Lower leg skin (tissue), 3 donors: Measurements from ENCODE around the gene MRPL34.

Source experiments
- POLR2A ChIP-seq, 2 donors: fragments of 450-650 bp; IDR thresholded peaks; one replicate each; pipeline ENCODE4 v1.6.1; 2016 to 2017; ENCODE audit warnings: antibody characterized with exemption in 2 of 2, mild to moderate bottlenecking in 1 of 2, moderate library complexity in 1 of 2
- TF ChIP-seq, protein P1 (sequence below), 3 donors: fragments of 450-650 bp; IDR thresholded peaks; one replicate each; pipeline ENCODE4 v1.5.1; 2016; ENCODE audit warnings: antibody characterized with exemption in 3 of 3, mild to moderate bottlenecking in 3 of 3, moderate library complexity in 2 of 3

DNA sequence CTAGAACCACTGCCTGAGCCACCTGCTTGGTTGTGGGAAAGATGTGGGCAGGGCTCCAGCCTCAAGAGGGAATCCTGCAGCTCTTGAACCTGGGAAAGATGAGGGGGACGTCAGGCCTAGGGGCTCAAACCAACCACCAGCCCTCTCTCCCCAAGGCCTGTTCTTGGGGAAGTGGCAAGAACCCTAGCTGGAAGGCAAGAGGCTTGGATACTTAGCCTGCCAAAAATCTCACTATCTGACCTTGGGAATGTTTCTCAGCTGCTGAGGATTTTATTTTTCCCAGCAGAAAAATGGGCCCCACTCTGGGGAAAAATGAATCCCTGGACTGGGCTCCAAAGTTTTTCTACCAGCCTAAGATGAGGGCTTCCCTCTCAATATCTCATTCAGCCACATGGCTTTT is 45.7 kb upstream of the MRPL34 start:
- TF ChIP-seq, protein P1, sequence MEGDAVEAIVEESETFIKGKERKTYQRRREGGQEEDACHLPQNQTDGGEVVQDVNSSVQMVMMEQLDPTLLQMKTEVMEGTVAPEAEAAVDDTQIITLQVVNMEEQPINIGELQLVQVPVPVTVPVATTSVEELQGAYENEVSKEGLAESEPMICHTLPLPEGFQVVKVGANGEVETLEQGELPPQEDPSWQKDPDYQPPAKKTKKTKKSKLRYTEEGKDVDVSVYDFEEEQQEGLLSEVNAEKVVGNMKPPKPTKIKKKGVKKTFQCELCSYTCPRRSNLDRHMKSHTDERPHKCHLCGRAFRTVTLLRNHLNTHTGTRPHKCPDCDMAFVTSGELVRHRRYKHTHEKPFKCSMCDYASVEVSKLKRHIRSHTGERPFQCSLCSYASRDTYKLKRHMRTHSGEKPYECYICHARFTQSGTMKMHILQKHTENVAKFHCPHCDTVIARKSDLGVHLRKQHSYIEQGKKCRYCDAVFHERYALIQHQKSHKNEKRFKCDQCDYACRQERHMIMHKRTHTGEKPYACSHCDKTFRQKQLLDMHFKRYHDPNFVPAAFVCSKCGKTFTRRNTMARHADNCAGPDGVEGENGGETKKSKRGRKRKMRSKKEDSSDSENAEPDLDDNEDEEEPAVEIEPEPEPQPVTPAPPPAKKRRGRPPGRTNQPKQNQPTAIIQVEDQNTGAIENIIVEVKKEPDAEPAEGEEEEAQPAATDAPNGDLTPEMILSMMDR (IDR thresholded peaks at IDR 0.05): no peak
- TF ChIP-seq POLR2A (IDR thresholded peaks at IDR 0.05): no peak
